ENCODE measurements around the gene TARP.

GRCh38 chr7:38319873-38320272, 46.4 kb upstream of the TARP start:
- no peak for TF ChIP-seq CTCF (IDR thresholded peaks at IDR 0.05)
- TF ChIP-seq POLR2A (IDR thresholded peaks at IDR 0.05): no peak
